CD4-positive, alpha-beta memory T cell (primary cell): ENCODE data around the gene EML5. TPM values are rescaled to one million over a fixed set of nuclear protein-coding genes. Genes with fewer than 3 reads are reported as not detected.
A peak's percentile ranks its signal among the peaks of the same experiment; 100 is the strongest.

Source experiments
- CTCF ChIA-PET: fragments of 350-600 bp; sonication (Branson Sonifier 250); formaldehyde crosslinking; loops from one replicate; lab custom pipeline; 2021; ENCODE audit warnings: inconsistent platforms; ENCODE audit not compliant: partially characterized antibody; lab: Charles Lee
- POLR2A ChIA-PET: fragments of 350-600 bp; sonication (Branson Sonifier 250); formaldehyde crosslinking; loops from one replicate; lab custom pipeline; 2021; ENCODE audit not compliant: partially characterized antibody; lab: Charles Lee
- DNase-seq, 5 donors: peaks; one replicate each; pipeline versions ENCODE4 v3.0.0 to v3.0.0-alpha.2; 2020 to 2022; ENCODE audit warnings: mixed read lengths in 1 of 5
- H3K27ac ChIP-seq: one replicate; pipeline ENCODE4 v1.7.0; 2013; ENCODE audit warnings: low read depth, low read length
- H3K27me3 ChIP-seq: 2 replicates; pipeline ENCODE4 v1.7.0; 2013; ENCODE audit warnings: mild to moderate bottlenecking, low read length, moderate library complexity; ENCODE audit not compliant: insufficient read depth
- H3K36me3 ChIP-seq: 2 replicates; pipeline ENCODE4 v1.7.0; 2013; ENCODE audit warnings: mild to moderate bottlenecking, low read length, moderate library complexity; ENCODE audit not compliant: insufficient read depth
- H3K4me1 ChIP-seq: 2 replicates; pipeline ENCODE4 v1.7.0; 2013; ENCODE audit warnings: mild to moderate bottlenecking, low read length, moderate library complexity; ENCODE audit not compliant: insufficient read depth
- H3K4me3 ChIP-seq, 2 donors: one replicate each; pipeline ENCODE4 v1.7.0; 2013; ENCODE audit warnings: low read length in 2 of 2, mild to moderate bottlenecking in 1 of 2
- H3K9me3 ChIP-seq, 2 donors: one replicate each; pipeline ENCODE4 v1.7.0; 2013; ENCODE audit warnings: low read length in 2 of 2, control low read depth in 1 of 2; ENCODE audit not compliant: control insufficient read depth in 1 of 2
- H3K27ac Mint-ChIP-seq, 7 donors: one replicate each; pipeline ENCODE4 v1.8.0; 2020 to 2021; ENCODE audit warnings: mixed read lengths in 7 of 7, mild to moderate bottlenecking in 6 of 7, inconsistent platforms in 3 of 7, moderate library complexity in 3 of 7
- H3K27me3 Mint-ChIP-seq, 2 donors: one replicate each; pipeline ENCODE4 v1.8.0; 2020 to 2021; ENCODE audit warnings: mixed read lengths in 2 of 2
- H3K36me3 Mint-ChIP-seq, 2 donors: one replicate each; pipeline ENCODE4 v1.8.0; 2020 to 2021; ENCODE audit warnings: mixed read lengths in 2 of 2, inconsistent platforms in 1 of 2, mild to moderate bottlenecking in 1 of 2
- H3K4me1 Mint-ChIP-seq, 4 donors: one replicate each; pipeline ENCODE4 v1.8.0; 2020 to 2021; ENCODE audit warnings: mixed read lengths in 4 of 4, mild to moderate bottlenecking in 1 of 4
- H3K4me3 Mint-ChIP-seq, 8 donors: one replicate each; pipeline ENCODE4 v1.8.0; 2020 to 2021; ENCODE audit warnings: mixed read lengths in 8 of 8, mild to moderate bottlenecking in 7 of 8, moderate library complexity in 6 of 8, inconsistent platforms in 3 of 8
- H3K9me3 Mint-ChIP-seq, 8 donors: one replicate each; pipeline ENCODE4 v1.8.0; 2020 to 2021; ENCODE audit warnings: mixed read lengths in 8 of 8, mild to moderate bottlenecking in 5 of 8, inconsistent platforms in 3 of 8, moderate library complexity in 1 of 8
- intact Hi-C: fragments of 100-400 bp; cut with micrococcal nuclease; formaldehyde crosslinking; loops from one replicate; pipeline ENCODE4 v1.15.1; 2023
- polyA plus RNA-seq, 2 donors: library from polyadenylated mRNA; unstranded; fragments of 300-500 nt; fragmentation: Illumina TruSeq; gene quantifications; one replicate each; pipeline ENCODE4 v1.2.3, GENCODE V29; 2021
- total RNA-seq, 2 experiments: library from RNA; stranded (reverse); gene quantifications; one replicate each; pipeline ENCODE4 v1.2.3, GENCODE V29; 2021

The EML5 gene
- total and polyA plus RNA-seq, 4 experiments from 2014 or later, result 0.46 to 5.6 (median 3.1) TPM

DNA sequence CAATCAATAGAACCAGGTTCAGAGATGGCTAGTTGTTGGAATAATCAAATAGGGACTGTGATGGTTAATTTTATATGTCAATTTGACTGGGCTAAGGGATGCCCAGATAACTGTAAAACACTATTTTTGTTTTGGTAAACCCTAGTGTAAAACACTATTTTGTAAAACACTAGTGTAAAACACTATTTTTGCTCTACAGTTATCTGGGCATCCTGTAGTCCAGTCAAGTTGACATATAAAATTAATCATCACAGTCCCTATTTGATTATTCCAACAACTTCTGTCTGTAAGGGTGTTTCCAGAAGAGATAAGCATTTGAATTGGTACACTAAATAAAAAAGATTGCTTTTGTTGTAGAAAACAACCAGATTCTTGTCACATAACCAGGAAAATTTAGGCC, 15.6 kb upstream of the EML5 start:
- Mint-ChIP-seq H3K27me3 (peaks cover 13 to 20% of the 10 kb centered on the region in 2 donors), H3K36me3 (peaks cover 0 to 3% of the 10 kb centered on the region in 2 donors)
- POLR2A ChIA-PET, result no interaction called here

DNA sequence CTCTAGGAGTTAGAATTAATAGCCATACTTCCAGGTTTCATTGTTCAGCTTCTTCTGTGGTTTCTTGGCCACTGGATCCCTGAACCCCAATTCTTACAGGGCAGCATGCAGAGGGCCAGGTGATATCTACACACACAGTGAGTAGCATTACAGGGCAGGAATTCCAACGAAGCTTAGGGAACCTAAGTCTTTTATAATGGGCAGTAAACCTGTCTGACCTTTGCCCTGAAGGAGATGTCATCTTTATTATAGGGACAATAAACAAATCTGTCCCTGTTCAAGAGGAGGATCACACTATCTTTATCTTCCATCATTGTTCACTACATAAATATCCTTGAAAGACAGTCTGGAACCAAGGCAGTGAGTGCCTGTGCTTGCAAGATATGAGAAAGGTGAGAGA, 11.7 kb upstream of the EML5 start:
- no peaks in the 10 kb centered on the region for H3K4me1 Mint-ChIP-seq
- H3K27me3 Mint-ChIP-seq, result peaks cover 14 to 24% of the 10 kb centered on the region in 2 donors
- no peak overlapping the region for H3K27ac Mint-ChIP-seq
- Histone ChIP-seq H3K36me3 (no peaks in the 10 kb centered on the region), H3K4me1 (no peaks in the 10 kb centered on the region), H3K9me3 (no peaks in the 10 kb centered on the region), H3K27ac (no peak overlapping the region), H3K27me3 (peaks cover 5% of the 10 kb centered on the region), H3K4me3 (no peak overlapping the region)
- ChIA-PET POLR2A (interaction anchor here (1.5 kb wide), 1 partner anchor 12 kb away, joined by 3 read pairs; the partner anchor contains the start of gene EML5), CTCF (interaction anchor here (0.6 kb wide), 1 partner anchor 990 kb away, joined by 5 read pairs; no protein-coding TSS in a partner anchor)
- DNase-seq, result no peak
- H3K36me3 Mint-ChIP-seq, result peaks cover 0 to 3% of the 10 kb centered on the region in 2 donors
- H3K4me3 Mint-ChIP-seq, result no peak overlapping the region
- peaks cover 5 to 19% (median 9%) of the 10 kb centered on the region in 8 donors for H3K9me3 Mint-ChIP-seq
- intact Hi-C loops, result no loop called here

More for the DNA sequence above, 15.6 kb upstream of the EML5 start:
- Histone ChIP-seq H3K4me3 (no peak overlapping the region), H3K4me1 (no peaks in the 10 kb centered on the region), H3K27me3 (peaks cover 5% of the 10 kb centered on the region), H3K27ac (no peak overlapping the region), H3K36me3 (no peaks in the 10 kb centered on the region), H3K9me3 (no peaks in the 10 kb centered on the region)
- CTCF ChIA-PET, result no interaction called here
- peaks cover 5 to 21% (median 9%) of the 10 kb centered on the region in 8 donors for H3K9me3 Mint-ChIP-seq
- H3K4me1 Mint-ChIP-seq, result no peaks in the 10 kb centered on the region
- intact Hi-C loops, result no loop called here
- no peak overlapping the region for H3K27ac Mint-ChIP-seq
- no peak overlapping the region for H3K4me3 Mint-ChIP-seq
- no peak for DNase-seq

DNA sequence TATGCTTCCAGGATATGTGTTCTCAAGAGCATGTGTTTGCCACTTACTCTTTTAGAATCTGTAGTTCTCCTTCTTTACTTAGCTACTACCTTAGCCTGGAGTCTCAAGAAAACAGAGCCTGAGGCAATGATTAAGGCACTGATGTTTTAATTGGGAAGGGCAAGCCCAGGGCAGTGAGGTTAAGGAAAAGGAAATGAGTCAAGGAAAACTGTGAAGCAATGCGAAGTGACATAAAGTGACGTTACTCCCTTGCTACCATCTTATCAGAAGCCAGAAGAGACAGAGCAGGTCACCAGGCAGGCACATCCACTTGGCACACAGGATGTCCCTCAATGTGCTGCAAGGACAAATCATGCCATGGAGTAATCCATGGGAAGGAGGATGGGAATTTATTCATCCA, 11.3 kb upstream of the EML5 start:
- no peak overlapping the region for H3K4me3 ChIP-seq
- no peaks in the 10 kb centered on the region for H3K4me1 ChIP-seq
- H3K27me3 Mint-ChIP-seq, result peaks cover 14 to 24% of the 10 kb centered on the region in 2 donors
- no peak for DNase-seq
- CTCF ChIA-PET, result interaction anchor here (0.6 kb wide), 1 partner anchor 991 kb away, joined by 5 read pairs; no protein-coding TSS in a partner anchor
- H3K36me3 ChIP-seq, result no peaks in the 10 kb centered on the region
- peaks cover 0 to 3% of the 10 kb centered on the region in 2 donors for H3K36me3 Mint-ChIP-seq
- peaks cover 5 to 17% (median 8%) of the 10 kb centered on the region in 8 donors for H3K9me3 Mint-ChIP-seq
- no peak overlapping the region for H3K4me3 Mint-ChIP-seq
- intact Hi-C loops, result no loop called here
- no peak overlapping the region for H3K27ac ChIP-seq
- no peaks in the 10 kb centered on the region for H3K4me1 Mint-ChIP-seq
- H3K27ac Mint-ChIP-seq, result no peak overlapping the region
- H3K9me3 ChIP-seq, result no peaks in the 10 kb centered on the region
- POLR2A ChIA-PET, result interaction anchor here (1.5 kb wide), 1 partner anchor 11 kb away, joined by 3 read pairs; the partner anchor contains the start of gene EML5
- H3K27me3 ChIP-seq, result peaks cover 5% of the 10 kb centered on the region

DNA sequence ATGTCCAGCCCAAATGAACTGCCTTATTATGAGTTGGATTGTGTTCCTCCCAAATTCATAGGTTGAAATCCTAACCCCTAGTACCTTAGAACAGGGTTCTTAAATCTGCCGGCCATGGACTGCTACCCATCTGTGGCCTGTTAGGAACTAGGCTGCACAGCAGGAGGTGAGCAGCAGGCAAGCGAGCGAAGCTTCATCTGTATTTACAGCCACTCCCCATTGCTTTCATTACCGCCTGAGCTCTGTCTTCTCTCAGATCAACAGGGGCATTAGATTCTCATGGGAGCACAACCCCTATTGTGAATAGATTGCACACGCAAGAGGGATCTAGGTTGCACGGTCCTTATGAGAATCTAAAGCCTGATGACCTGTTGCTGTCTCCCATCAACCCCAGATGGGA, 9.8 kb upstream of the EML5 start:
- Histone ChIP-seq H3K27ac (no peak overlapping the region), H3K4me1 (no peaks in the 10 kb centered on the region), H3K9me3 (no peaks in the 10 kb centered on the region), H3K36me3 (no peaks in the 10 kb centered on the region), H3K4me3 (no peak overlapping the region), H3K27me3 (peaks cover 5% of the 10 kb centered on the region)
- ChIA-PET CTCF (no interaction called here), POLR2A (no interaction called here)
- H3K36me3 Mint-ChIP-seq, result no peaks in the 10 kb centered on the region
- H3K4me3 Mint-ChIP-seq, result no peak overlapping the region
- DNase-seq, result no peak
- H3K27ac Mint-ChIP-seq, result no peak overlapping the region
- H3K9me3 Mint-ChIP-seq, result peaks cover 0 to 6% (median 3%) of the 10 kb centered on the region in 8 donors
- H3K4me1 Mint-ChIP-seq, result no peaks in the 10 kb centered on the region
- H3K27me3 Mint-ChIP-seq, result peaks cover 14 to 24% of the 10 kb centered on the region in 2 donors
- intact Hi-C loops, result no loop called here

DNA sequence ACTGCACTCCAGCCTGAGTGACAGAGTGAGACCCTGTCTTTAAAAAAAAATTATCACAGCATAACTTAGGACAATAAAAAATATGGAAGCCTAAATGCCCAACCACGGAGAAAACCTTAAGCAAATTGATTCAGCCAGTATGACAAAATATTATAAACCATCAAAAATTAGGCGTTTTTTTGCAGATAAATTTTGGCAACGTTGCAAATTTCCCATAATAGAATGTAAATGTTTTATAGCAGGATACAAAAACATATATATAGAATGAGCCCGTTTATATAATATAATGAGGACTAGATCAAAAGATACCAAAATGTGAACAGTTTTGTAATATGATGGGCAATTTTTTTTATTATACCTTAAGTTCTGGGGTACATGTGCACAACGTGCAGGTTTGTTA, 6.8 kb upstream of the EML5 start:
- Histone ChIP-seq H3K27ac (no peak overlapping the region), H3K36me3 (no peaks in the 10 kb centered on the region), H3K9me3 (no peaks in the 10 kb centered on the region), H3K4me3 (no peak overlapping the region), H3K27me3 (peaks cover 4% of the 10 kb centered on the region), H3K4me1 (no peaks in the 10 kb centered on the region)
- CTCF ChIA-PET, result no interaction called here
- Mint-ChIP-seq H3K27me3 (peaks cover 9 to 15% of the 10 kb centered on the region in 2 donors), H3K9me3 (peaks cover 0 to 2% (median 0%) of the 10 kb centered on the region in 8 donors), H3K4me3 (no peak overlapping the region), H3K36me3 (no peaks in the 10 kb centered on the region), H3K4me1 (no peaks in the 10 kb centered on the region), H3K27ac (no peak overlapping the region)
- POLR2A ChIA-PET, result no interaction called here
- intact Hi-C loops, result loop anchor here (10.0 kb wide), 1 partner anchor 1155 kb away; the partner anchor contains the start of genes EFCAB11 and TDP1
- DNase-seq, result no peak

DNA sequence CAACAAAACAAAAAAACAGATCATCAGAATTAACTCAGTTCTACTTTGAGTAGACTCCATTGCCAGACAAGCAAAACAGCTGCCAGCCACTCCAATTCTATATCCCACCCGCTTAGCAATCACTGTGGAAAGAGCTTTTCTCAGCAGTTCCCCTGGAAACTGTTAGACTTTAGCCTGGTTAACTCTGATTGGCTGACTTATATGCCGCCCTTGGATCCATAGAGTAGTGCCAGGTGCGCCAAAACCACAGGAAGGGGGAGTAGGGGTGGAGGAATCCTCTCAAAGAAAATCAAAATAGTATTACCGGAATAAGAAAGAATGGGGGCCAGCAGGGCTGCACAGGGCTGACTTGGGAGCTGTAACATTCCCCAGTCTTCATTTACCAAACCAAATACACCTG, 5.4 kb upstream of the EML5 start:
- H3K9me3 Mint-ChIP-seq, result no peaks in the 10 kb centered on the region
- peaks cover 6 to 7% of the 10 kb centered on the region in 2 donors for H3K27me3 Mint-ChIP-seq
- H3K27me3 ChIP-seq, result no peaks in the 10 kb centered on the region
- H3K27ac Mint-ChIP-seq, result peak overlapping the region in 1 of 7 donors; percentile 55
- no peaks in the 10 kb centered on the region for H3K36me3 Mint-ChIP-seq
- intact Hi-C loops, result loop anchor here (10.0 kb wide), 1 partner anchor 1157 kb away; the partner anchor contains the start of genes EFCAB11 and TDP1
- H3K9me3 ChIP-seq, result no peaks in the 10 kb centered on the region
- H3K4me3 ChIP-seq, result no peak overlapping the region
- no peak overlapping the region for H3K4me3 Mint-ChIP-seq
- POLR2A ChIA-PET, result no interaction called here
- H3K27ac ChIP-seq, result no peak overlapping the region
- no peaks in the 10 kb centered on the region for H3K4me1 Mint-ChIP-seq
- no peaks in the 10 kb centered on the region for H3K36me3 ChIP-seq
- peaks cover 4% of the 10 kb centered on the region for H3K4me1 ChIP-seq
- DNase-seq, result no peak
- CTCF ChIA-PET, result no interaction called here

DNA sequence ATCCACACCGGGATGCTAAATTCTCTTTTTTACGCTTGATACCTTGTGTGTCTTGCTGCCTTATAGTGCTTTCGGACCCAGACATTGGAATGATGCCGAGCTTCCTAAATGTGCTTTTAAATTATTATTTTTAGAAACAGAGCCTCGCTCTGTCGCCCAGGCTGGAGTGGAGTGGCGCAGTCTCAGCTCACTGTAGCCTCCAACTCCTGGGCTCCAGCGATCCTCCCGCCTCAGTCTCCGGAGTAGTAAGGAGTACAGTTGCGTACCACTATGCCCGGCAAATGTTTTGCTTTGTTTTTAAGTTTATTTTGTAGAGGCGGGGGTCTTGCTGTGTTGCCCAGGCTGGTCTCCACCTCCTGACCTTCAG, 489 bp upstream of the EML5 start:
- peaks cover 8 to 23% (median 13%) of the 10 kb centered on the region in 4 donors for H3K4me1 Mint-ChIP-seq
- intact Hi-C loops, result loop anchor here (5.0 to 10.0 kb wide), 2 partner anchors 231 to 1162 kb away; partner anchors contain the start of genes EFCAB11, TDP1 and ZC3H14
- peaks cover 0 to 4% of the 10 kb centered on the region in 2 donors for H3K36me3 Mint-ChIP-seq
- Histone ChIP-seq H3K4me1 (peaks cover 22% of the 10 kb centered on the region), H3K9me3 (no peaks in the 10 kb centered on the region), H3K4me3 (peak overlapping the region in 1 of 2 donors; percentile 86), H3K27ac (peak overlapping the region; percentile 63), H3K27me3 (no peaks in the 10 kb centered on the region), H3K36me3 (no peaks in the 10 kb centered on the region)
- H3K27ac Mint-ChIP-seq, result peak overlapping the region in 6 of 7 donors; percentile 57 to 84 (median 72)
- H3K27me3 Mint-ChIP-seq, result peaks cover 0 to 2% of the 10 kb centered on the region in 2 donors
- CTCF ChIA-PET, result interaction anchor here (1.1 to 2.0 kb wide), 2 partner anchors 32 to 126 kb away, joined by 5 to 6 read pairs; partner anchors contain the start of gene TTC8
- no peaks in the 10 kb centered on the region for H3K9me3 Mint-ChIP-seq
- H3K4me3 Mint-ChIP-seq, result peak overlapping the region; percentile 80 to 86 (median 82)
- POLR2A ChIA-PET, result interaction anchor here (0.6 to 3.7 kb wide), 5 partner anchors 8 to 126 kb away, joined by 3 to 28 read pairs (median 3); partner anchors contain the start of gene TTC8
- no peak for DNase-seq
